DMS153 treated with DMSO at 0.1 percent for 48 hours (cell line): ENCODE results near the gene VRK2.
"Not testable (repeated sequence)": the region's sequence is repeated elsewhere in the genome, so short reads cannot be mapped to it uniquely, and the experiment has no call there.

Source experiments
- DNase-seq: peaks from one replicate; lab custom pipeline; 2025; ENCODE audit not compliant: unreplicated experiment; lab: John Stamatoyannopoulos, UW

Gene VRK2

GRCh38 chr2:58054264-58054663 is 7.7 kb downstream of the VRK2 start:
- DNase-seq = no peak

- no peak for DNase-seq
These were observed 8.6 kb downstream of the VRK2 start for GRCh38 chr2:58055033-58055786.

GRCh38 chr2:58056192-58056916 is 9.7 kb downstream of the VRK2 start:
- no peak for DNase-seq

GRCh38 chr2:58057707-58058530 is 11.3 kb downstream of the VRK2 start:
- DNase-seq = no peak

GRCh38 chr2:58063641-58064040 is 17.0 kb downstream of the VRK2 start:
- DNase-seq = no peak

- no peak for DNase-seq
These were observed 17.5 kb downstream of the VRK2 start for GRCh38 chr2:58064086-58064485.

- DNase-seq = no peak
These were observed 18.6 kb downstream of the VRK2 start for GRCh38 chr2:58065248-58065647.

GRCh38 chr2:58067001-58067400 is 20.4 kb downstream of the VRK2 start:
- DNase-seq = no peak

GRCh38 chr2:58070765-58071164 is 24.2 kb downstream of the VRK2 start:
- DNase-seq = no peak

GRCh38 chr2:58072102-58072501 is 25.5 kb downstream of the VRK2 start:
- DNase-seq = no peak

GRCh38 chr2:58073008-58073407 is 26.4 kb downstream of the VRK2 start:
- no peak for DNase-seq

GRCh38 chr2:58073751-58074150 is 27.1 kb downstream of the VRK2 start:
- DNase-seq = no peak

- no peak for DNase-seq
These were observed 34.4 kb downstream of the VRK2 start for GRCh38 chr2:58081000-58081399.

GRCh38 chr2:58089081-58089480 is 42.5 kb downstream of the VRK2 start:
- no peak for DNase-seq

- DNase-seq = not testable (repeated sequence)
These were observed 46.2 kb downstream of the VRK2 start for GRCh38 chr2:58092772-58093171.

- DNase-seq = no peak
These were observed 50.4 kb downstream of the VRK2 start for GRCh38 chr2:58097025-58097424.

- DNase-seq = no peak
These were observed 51.9 kb downstream of the VRK2 start for GRCh38 chr2:58098254-58099095.

- DNase-seq = no peak
These were observed 52.6 kb downstream of the VRK2 start for GRCh38 chr2:58099096-58099769.

- DNase-seq = no peak
These were observed 54.9 kb downstream of the VRK2 start for GRCh38 chr2:58101500-58101899.

GRCh38 chr2:58106896-58107295 is 60.3 kb downstream of the VRK2 start:
- DNase-seq = no peak
